C4-2B (cell line): Measurements from ENCODE around the gene VEPH1.

Source experiments
- ZFX ChIP-seq: fragments of 450-650 bp; IDR thresholded peaks from 2 replicates; pipeline ENCODE4 v1.6.1; 2017
- TF ChIP-seq, protein P1 (sequence below): fragments of 450-650 bp; conservative IDR thresholded peaks from 2 replicates; pipeline ENCODE4 v1.5.1; 2017; ENCODE audit warnings: mild to moderate bottlenecking

DNA sequence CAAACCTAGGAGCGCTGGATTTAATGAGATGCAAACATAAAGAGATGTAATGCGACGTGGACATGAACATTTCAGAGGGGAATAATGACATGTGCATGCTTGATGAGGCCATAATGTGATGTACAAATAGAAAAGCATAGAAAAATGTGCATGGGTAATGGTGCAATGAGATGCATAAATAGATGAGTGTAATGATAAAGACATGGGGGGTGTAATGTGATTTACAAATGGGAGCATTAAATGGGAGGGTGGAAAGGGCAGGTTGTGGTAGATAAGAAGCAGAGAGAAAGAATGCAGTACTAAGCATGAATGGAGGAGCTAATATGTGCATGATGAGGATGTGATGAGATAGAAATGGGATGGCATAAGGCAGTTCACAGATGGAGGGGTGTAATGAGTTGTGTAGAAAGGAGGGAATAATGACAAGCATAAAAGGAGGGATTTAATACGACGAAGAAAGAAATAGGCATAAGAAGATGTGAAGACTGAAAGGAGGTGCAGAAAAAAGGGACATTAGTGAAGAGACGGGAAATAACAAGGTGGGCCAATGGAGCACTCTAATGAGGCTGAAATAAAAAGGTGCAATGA, 205.8 kb downstream of the VEPH1 start:
- TF ChIP-seq, protein P1, sequence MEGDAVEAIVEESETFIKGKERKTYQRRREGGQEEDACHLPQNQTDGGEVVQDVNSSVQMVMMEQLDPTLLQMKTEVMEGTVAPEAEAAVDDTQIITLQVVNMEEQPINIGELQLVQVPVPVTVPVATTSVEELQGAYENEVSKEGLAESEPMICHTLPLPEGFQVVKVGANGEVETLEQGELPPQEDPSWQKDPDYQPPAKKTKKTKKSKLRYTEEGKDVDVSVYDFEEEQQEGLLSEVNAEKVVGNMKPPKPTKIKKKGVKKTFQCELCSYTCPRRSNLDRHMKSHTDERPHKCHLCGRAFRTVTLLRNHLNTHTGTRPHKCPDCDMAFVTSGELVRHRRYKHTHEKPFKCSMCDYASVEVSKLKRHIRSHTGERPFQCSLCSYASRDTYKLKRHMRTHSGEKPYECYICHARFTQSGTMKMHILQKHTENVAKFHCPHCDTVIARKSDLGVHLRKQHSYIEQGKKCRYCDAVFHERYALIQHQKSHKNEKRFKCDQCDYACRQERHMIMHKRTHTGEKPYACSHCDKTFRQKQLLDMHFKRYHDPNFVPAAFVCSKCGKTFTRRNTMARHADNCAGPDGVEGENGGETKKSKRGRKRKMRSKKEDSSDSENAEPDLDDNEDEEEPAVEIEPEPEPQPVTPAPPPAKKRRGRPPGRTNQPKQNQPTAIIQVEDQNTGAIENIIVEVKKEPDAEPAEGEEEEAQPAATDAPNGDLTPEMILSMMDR = no peak
- no peak for TF ChIP-seq ZFX
